WERI-Rb-1 (cell line): Measurements from ENCODE around the gene GJA8.
"Not testable (repeated sequence)": the region's sequence is repeated elsewhere in the genome, so short reads cannot be mapped to it uniquely, and the experiment has no call there.

ENCODE experiments used
- DNase-seq: peaks from one replicate; pipeline ENCODE4 v3.0.0-alpha.2; 2020
- H3K27ac ChIP-seq: fragments of 250-450 bp; sonication (Bioruptor Pico); 2 replicates; pipeline ENCODE4 v1.5.1; 2020; ENCODE audit warnings: mild to moderate bottlenecking, moderate library complexity
- H3K27me3 ChIP-seq: fragments of 250-450 bp; sonication (Bioruptor Pico); 2 replicates; pipeline ENCODE4 v1.5.1; 2021; ENCODE audit warnings: mild to moderate bottlenecking, low read depth, moderate library complexity; ENCODE audit not compliant: insufficient read depth, severe bottlenecking
- H3K36me3 ChIP-seq: fragments of 250-450 bp; sonication (Bioruptor Pico); 2 replicates; pipeline ENCODE4 v1.5.1; 2020; ENCODE audit warnings: mild to moderate bottlenecking, moderate library complexity
- H3K4me3 ChIP-seq: 2 replicates; pipeline ENCODE4 v1.5.1; 2011; ENCODE audit warnings: low read depth, mild to moderate bottlenecking, control low read depth, low read length
- H3K9me3 ChIP-seq: fragments of 250-450 bp; sonication (Bioruptor Pico); 2 replicates; pipeline ENCODE4 v1.5.1; 2021; ENCODE audit warnings: mild to moderate bottlenecking, moderate library complexity; ENCODE audit not compliant: severe bottlenecking
- TF ChIP-seq, protein P1 (sequence below): IDR thresholded peaks from 2 replicates; pipeline ENCODE4 v1.5.1; 2011; ENCODE audit warnings: low read depth, mild to moderate bottlenecking, control low read depth, inconsistent platforms, low read length

Gene GJA8

DNA sequence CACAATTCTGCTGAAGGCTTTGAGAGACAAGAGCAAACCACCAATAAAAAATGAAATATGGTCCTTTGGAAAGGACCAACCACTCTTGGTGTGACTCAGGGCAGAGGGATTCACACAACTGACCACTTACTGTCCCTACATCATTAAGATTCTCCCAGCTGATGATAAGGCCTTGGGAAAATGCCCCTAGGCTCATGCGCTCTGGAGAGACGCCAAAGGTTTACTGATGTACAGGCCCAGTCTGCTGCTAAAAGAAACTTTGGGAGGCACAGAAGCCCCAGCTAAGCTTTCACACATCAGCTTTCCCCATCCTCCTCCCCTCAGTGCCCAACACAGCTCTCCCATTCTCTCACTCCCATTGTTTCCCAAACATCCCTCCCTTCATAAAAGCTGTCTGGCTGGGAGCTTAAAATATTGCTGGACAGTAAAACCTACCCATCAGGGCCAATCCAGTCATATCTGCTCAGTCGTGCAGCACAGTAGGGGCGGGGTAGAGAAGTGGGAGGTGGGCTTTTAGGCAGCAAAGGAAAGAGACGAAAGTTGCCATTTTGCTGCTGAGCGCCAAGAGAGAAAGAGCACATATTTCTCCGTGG is at the start of gene GJA8:
GJA8 (plus strand) TSS at position 543 of the 593 bp plus-strand sequence. CDS start 5,161 bp downstream, outside the sequence.
- Histone ChIP-seq H3K4me3 (no peak within 1 kb of the TSS), H3K27ac (peak within 1 kb of the TSS; percentile 3; the same call in 1 of the 2 replicates), H3K36me3 (no peaks in the 10 kb centered on the region), H3K27me3 (no peaks in the 10 kb centered on the region), H3K9me3 (no peaks in the 10 kb centered on the region)
- DNase-seq, result no peak
- TF ChIP-seq, protein P1, sequence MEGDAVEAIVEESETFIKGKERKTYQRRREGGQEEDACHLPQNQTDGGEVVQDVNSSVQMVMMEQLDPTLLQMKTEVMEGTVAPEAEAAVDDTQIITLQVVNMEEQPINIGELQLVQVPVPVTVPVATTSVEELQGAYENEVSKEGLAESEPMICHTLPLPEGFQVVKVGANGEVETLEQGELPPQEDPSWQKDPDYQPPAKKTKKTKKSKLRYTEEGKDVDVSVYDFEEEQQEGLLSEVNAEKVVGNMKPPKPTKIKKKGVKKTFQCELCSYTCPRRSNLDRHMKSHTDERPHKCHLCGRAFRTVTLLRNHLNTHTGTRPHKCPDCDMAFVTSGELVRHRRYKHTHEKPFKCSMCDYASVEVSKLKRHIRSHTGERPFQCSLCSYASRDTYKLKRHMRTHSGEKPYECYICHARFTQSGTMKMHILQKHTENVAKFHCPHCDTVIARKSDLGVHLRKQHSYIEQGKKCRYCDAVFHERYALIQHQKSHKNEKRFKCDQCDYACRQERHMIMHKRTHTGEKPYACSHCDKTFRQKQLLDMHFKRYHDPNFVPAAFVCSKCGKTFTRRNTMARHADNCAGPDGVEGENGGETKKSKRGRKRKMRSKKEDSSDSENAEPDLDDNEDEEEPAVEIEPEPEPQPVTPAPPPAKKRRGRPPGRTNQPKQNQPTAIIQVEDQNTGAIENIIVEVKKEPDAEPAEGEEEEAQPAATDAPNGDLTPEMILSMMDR, result no peak

DNA sequence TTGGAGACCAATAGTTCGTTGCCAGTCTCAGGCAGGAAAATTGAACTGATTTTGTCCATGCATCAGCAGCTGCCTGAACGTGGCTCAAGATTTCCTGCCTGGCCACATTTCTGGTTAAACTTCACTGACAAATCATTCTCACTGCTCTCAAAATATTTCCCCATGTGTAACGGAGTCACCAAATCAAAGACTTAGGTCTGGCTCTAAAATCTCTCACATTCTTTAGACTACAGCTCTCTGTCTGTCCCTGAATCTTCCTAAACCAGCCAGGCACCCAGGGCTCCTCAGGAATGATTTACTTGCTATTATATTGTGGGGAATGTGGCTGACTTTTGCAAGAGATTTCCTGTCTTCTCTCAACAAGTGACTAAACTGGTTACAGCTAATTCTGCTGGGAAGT is 49.2 kb upstream of the GJA8 start:
- Histone ChIP-seq H3K9me3 (peaks cover 5% of the 10 kb centered on the region), H3K36me3 (no peaks in the 10 kb centered on the region), H3K4me3 (no peak overlapping the region), H3K27ac (no peak overlapping the region), H3K27me3 (no peaks in the 10 kb centered on the region)
- no peak for DNase-seq
- TF ChIP-seq, protein P1, result no peak

DNA sequence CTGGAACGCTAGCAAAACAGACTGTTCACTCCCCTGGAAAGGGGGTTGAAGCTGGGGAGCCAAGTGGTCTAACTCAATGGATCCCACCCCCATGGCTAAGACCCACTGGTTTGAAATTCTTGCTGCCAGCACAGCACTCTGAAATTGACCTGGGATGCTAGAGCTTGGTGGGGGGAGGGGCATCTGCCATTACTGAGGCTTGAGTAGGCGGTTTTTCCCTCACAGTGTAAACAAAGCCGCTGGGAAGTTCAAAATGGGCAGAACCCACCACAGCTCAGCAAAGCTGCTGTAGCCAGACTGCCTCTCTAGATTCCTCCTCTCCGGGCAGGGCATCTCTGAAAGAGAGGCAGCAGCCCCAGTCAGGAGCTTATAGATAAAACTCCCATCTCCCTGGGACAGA is 47.6 kb upstream of the GJA8 start:
- H3K36me3 ChIP-seq, H3K27me3 ChIP-seq, H3K27ac ChIP-seq, DNase-seq, H3K4me3 ChIP-seq: not testable (repeated sequence)
- peaks cover 11% of the 10 kb centered on the region for H3K9me3 ChIP-seq

DNA sequence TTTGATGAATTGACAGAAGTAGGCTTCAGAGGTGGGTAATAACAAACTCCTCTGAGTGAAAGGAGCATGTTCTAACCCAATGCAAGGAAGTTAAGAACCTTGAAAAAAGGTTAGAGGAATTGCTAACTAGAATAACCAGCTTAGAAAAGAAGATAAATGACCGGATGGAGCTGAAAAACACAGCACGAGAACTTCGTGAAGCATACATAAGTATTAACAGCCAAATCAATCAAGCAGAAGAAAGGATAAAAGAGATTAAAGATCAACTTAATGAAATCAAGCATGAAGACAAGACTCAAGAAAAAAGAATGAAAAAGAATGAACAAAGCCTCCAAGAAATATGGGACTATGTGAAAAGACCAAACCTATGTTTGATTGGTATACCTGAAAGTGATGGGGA is 46.6 kb upstream of the GJA8 start:
- H3K27ac ChIP-seq, H3K27me3 ChIP-seq, H3K36me3 ChIP-seq, H3K4me3 ChIP-seq, DNase-seq: not testable (repeated sequence)
- peaks cover 16% of the 10 kb centered on the region for H3K9me3 ChIP-seq

DNA sequence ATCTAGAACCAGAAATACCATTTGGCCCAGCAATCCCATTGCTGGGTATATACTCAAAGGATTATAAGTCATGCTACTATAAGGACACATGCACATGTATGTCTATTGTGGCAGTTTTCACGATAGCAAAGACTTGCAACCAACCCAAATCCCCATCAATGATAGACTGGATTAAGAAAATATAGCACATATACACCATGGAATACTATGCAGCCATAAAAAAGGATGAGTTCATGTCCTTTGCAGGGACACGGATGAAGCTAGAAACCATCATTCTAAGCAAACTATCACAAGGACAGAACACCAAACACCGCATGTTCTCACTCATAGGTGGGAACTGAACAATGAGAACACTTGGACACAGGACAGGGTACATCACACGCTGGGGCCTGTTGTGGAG is 35.4 kb upstream of the GJA8 start:
- H3K4me3 ChIP-seq, H3K27ac ChIP-seq, H3K9me3 ChIP-seq, H3K36me3 ChIP-seq, DNase-seq, H3K27me3 ChIP-seq: not testable (repeated sequence)

DNA sequence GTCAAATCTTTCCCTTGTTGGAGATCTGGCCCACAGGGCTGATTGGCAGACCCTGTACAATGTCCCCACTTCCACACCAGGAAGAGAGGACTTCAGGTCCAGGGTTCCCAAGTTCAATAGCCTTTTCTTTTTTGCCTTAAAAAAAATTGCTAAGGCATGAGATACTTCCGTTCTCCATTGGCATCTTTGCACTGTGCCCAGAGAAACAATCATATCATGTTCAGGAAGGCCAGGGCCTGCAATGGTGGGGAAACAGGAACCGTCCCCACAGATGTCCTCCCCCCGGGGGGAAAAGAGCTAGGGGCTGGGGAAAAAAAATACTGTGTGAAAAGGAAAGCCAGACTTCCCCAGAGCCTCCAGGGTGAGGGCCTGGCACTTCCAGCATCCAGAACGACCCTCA is 24.6 kb upstream of the GJA8 start:
- TF ChIP-seq, protein P1, result no peak
- H3K36me3 ChIP-seq, result no peaks in the 10 kb centered on the region
- H3K27ac ChIP-seq, result no peak overlapping the region
- H3K4me3 ChIP-seq, result no peak overlapping the region
- H3K9me3 ChIP-seq, result peaks cover 13% of the 10 kb centered on the region
- peak; percentile 4 for DNase-seq
- H3K27me3 ChIP-seq, result no peaks in the 10 kb centered on the region

DNA sequence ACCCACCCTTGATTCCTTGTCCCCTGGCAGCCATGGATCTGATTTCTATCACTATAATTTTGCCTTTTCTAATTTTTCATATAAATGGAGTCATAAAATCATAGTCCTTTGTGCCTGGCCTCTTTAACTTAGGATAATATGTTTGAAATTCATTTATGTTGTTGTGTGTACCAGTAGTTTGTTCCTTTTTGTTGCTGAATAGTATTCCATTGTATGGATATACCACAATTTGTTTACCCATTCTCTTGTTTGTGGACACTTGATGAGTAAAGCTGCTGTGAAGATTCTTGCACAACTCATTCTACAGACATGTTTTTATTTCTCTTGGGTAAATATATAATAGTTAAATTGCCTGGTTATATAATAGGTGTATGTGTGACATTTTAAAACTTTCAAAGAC is 22.7 kb upstream of the GJA8 start:
- no peak overlapping the region for H3K4me3 ChIP-seq
- TF ChIP-seq, protein P1, result no peak
- H3K27ac ChIP-seq, result no peak overlapping the region

More for the DNA sequence above, 22.7 kb upstream of the GJA8 start:
- H3K36me3 ChIP-seq, result no peaks in the 10 kb centered on the region
- peaks cover 9% of the 10 kb centered on the region for H3K9me3 ChIP-seq
- H3K27me3 ChIP-seq, result peaks cover 3% of the 10 kb centered on the region
- no peak for DNase-seq
